ENCODE data around the gene GCNA. TPM values are rescaled to one million over a fixed set of nuclear protein-coding genes. Genes with fewer than 3 reads are reported as not detected.

GCNA gene
- total RNA-seq, 1 experiment from 2014 or later = 2.9 TPM

DNA sequence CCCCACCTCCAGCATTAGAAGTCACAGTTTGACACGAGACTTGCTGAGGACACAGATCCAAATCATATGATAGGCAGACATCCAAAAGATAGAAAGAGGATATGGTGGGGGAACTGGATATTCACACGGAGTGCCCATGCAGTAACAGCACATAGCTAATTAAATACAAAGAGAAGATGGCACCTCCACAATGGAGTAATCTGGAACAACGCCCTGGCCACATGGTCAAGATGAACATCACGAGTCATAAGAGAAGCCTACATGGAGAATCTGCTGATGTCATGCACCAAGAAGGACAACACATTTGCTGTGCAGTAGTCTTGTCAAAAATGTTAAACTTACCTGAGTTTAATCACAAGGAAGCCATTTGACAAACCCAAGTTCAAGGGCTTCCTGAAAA, 79.0 kb downstream of the GCNA start:
- H3K4me1 ChIP-seq (ENCODE audit: insufficient read depth, low read length) = no peaks in the 10 kb centered on the region
- H3K79me2 ChIP-seq (ENCODE audit: low read length) = no peaks in the 10 kb centered on the region
- DNase-seq (no peak), ATAC-seq (no peak)
- no TSS peak for BruUV-seq (replicated peaks)
- H3K4me2 ChIP-seq (ENCODE audit: low read length) = no peak overlapping the region
- no peaks in the 10 kb centered on the region for H3K9me2 ChIP-seq (replicated peaks; ENCODE audit: low read length)
- H2AFZ ChIP-seq (ENCODE audit: low read length) = no peak overlapping the region
- ChIA-PET CTCF (no interaction called here), POLR2A (ENCODE audit: unreplicated experiment) (no interaction called here)
- H3K9ac ChIP-seq (ENCODE audit: low read length) = no peak overlapping the region
- H3K9me3 ChIP-seq (ENCODE audit: low read length) = no peaks in the 10 kb centered on the region
- no peaks in the 10 kb centered on the region for H3K27me3 ChIP-seq (ENCODE audit: low read length)
- H3F3A ChIP-seq (ENCODE audit: low read length, unreplicated experiment) = no peaks in the 10 kb centered on the region
- no peaks in the 10 kb centered on the region for H3K36me3 ChIP-seq (ENCODE audit: low read depth, low read length)
- no peak overlapping the region for H3K27ac ChIP-seq (ENCODE audit: low read length)
- no peaks in the 10 kb centered on the region for H4K20me1 ChIP-seq (ENCODE audit: low read length)
- H3K4me3 ChIP-seq (ENCODE audit: low read length) = no peak overlapping the region
- TF ChIP-seq EZH2phosphoT487 (IDR thresholded peaks at IDR 0.05; ENCODE audit: borderline replicate concordance, low read length) = no peak
- no peak for TF ChIP-seq EZH2 (IDR thresholded peaks at IDR 0.05; ENCODE audit: low read length, unreplicated experiment)
- TF ChIP-seq, protein P1, sequence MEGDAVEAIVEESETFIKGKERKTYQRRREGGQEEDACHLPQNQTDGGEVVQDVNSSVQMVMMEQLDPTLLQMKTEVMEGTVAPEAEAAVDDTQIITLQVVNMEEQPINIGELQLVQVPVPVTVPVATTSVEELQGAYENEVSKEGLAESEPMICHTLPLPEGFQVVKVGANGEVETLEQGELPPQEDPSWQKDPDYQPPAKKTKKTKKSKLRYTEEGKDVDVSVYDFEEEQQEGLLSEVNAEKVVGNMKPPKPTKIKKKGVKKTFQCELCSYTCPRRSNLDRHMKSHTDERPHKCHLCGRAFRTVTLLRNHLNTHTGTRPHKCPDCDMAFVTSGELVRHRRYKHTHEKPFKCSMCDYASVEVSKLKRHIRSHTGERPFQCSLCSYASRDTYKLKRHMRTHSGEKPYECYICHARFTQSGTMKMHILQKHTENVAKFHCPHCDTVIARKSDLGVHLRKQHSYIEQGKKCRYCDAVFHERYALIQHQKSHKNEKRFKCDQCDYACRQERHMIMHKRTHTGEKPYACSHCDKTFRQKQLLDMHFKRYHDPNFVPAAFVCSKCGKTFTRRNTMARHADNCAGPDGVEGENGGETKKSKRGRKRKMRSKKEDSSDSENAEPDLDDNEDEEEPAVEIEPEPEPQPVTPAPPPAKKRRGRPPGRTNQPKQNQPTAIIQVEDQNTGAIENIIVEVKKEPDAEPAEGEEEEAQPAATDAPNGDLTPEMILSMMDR (conservative IDR thresholded peaks at IDR 0.05; ENCODE audit: low read depth, low read length) = no peak
- intact Hi-C loops (cut with micrococcal nuclease) = loop anchor here (10.0 kb wide), 2 partner anchors 72 to 222 kb away; no protein-coding TSS in a partner anchor

DNA sequence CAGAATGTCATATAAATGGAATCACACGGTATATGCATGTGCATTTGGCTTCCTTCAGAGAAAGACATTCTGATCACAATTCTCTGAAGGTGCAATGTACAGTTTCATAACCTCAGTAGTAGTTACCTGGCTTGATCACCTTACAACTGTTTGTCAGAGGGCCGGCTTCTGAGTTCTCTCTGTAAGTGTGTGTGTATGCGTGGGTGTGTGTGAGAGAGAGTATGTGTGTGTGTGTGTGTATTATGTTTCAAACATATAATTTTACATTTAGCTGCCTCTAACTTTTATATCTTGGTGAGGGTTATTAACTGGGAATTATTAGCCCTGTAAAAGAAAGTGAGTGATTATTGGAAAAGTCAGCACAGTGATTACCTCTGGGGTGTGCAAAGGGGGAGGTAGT, 81.1 kb downstream of the GCNA start:
- Histone ChIP-seq H2AFZ (ENCODE audit: low read length) (no peak overlapping the region), H3K27ac (ENCODE audit: low read length) (no peak overlapping the region), H3K4me1 (ENCODE audit: insufficient read depth, low read length) (peaks cover 8% of the 10 kb centered on the region), H3K79me2 (ENCODE audit: low read length) (no peaks in the 10 kb centered on the region), H3K9ac (ENCODE audit: low read length) (no peak overlapping the region), H3K9me3 (ENCODE audit: low read length) (no peaks in the 10 kb centered on the region), H3K4me2 (ENCODE audit: low read length) (no peak overlapping the region), H3K27me3 (ENCODE audit: low read length) (no peaks in the 10 kb centered on the region), H3K36me3 (ENCODE audit: low read depth, low read length) (no peaks in the 10 kb centered on the region), H3K4me3 (ENCODE audit: low read length) (no peak overlapping the region), H4K20me1 (ENCODE audit: low read length) (no peaks in the 10 kb centered on the region), H3K9me2 (replicated peaks; ENCODE audit: low read length) (no peaks in the 10 kb centered on the region), H3F3A (ENCODE audit: low read length, unreplicated experiment) (no peaks in the 10 kb centered on the region)
- no TSS peak for BruUV-seq (replicated peaks)
- intact Hi-C loops (cut with micrococcal nuclease) = loop anchor here (10.0 kb wide), 2 partner anchors 75 to 225 kb away; no protein-coding TSS in a partner anchor
- ATAC-seq (no peak), DNase-seq (no peak)
- CTCF ChIA-PET = no interaction called here
- TF ChIP-seq, protein P1 (conservative IDR thresholded peaks at IDR 0.05; ENCODE audit: low read depth, low read length) = no peak
- TF ChIP-seq EZH2 (IDR thresholded peaks at IDR 0.05; ENCODE audit: low read length, unreplicated experiment) = no peak
- no peak for TF ChIP-seq EZH2phosphoT487 (IDR thresholded peaks at IDR 0.05; ENCODE audit: borderline replicate concordance, low read length)
- POLR2A ChIA-PET (ENCODE audit: unreplicated experiment) = no interaction called here

DNA sequence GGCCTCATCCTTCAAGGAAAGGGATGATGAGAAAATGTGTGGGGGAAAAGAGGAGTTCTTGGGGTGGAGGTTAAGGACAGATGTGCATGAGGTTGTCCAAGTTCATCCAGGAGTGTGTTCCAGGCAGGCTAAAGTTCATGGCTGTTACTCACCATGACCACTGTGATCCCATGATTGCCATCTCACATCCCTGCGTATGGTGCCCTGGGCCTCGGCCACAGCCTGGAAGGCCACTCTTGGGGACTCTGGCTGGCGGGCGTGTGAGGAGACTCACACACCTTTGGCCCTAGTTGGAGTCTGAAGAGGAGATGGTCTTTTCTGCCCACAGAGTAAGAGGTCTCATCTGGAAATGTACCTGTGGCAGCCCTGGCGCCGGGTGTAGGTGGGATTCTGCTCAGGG, 81.7 kb downstream of the GCNA start:
- H3K9ac ChIP-seq (ENCODE audit: low read length) = no peak overlapping the region
- no peaks in the 10 kb centered on the region for H3K79me2 ChIP-seq (ENCODE audit: low read length)
- no peaks in the 10 kb centered on the region for H3F3A ChIP-seq (ENCODE audit: low read length, unreplicated experiment)
- H3K9me2 ChIP-seq (replicated peaks; ENCODE audit: low read length) = no peaks in the 10 kb centered on the region
- ChIA-PET CTCF (no interaction called here), POLR2A (ENCODE audit: unreplicated experiment) (no interaction called here)
- intact Hi-C loops (cut with micrococcal nuclease) = loop anchor here (10.0 kb wide), 2 partner anchors 75 to 225 kb away; no protein-coding TSS in a partner anchor
- no peak overlapping the region for H3K4me3 ChIP-seq (ENCODE audit: low read length)
- no TSS peak for BruUV-seq (replicated peaks)
- H3K4me1 ChIP-seq (ENCODE audit: insufficient read depth, low read length) = peaks cover 8% of the 10 kb centered on the region
- H4K20me1 ChIP-seq (ENCODE audit: low read length) = no peaks in the 10 kb centered on the region
- H3K36me3 ChIP-seq (ENCODE audit: low read depth, low read length) = no peaks in the 10 kb centered on the region
- DNase-seq (no peak), ATAC-seq (no peak)
- no peak overlapping the region for H2AFZ ChIP-seq (ENCODE audit: low read length)
- TF ChIP-seq, protein P1 (conservative IDR thresholded peaks at IDR 0.05; ENCODE audit: low read depth, low read length) = no peak
- TF ChIP-seq EZH2 (IDR thresholded peaks at IDR 0.05; ENCODE audit: low read length, unreplicated experiment) = no peak
- no peak for TF ChIP-seq EZH2phosphoT487 (IDR thresholded peaks at IDR 0.05; ENCODE audit: borderline replicate concordance, low read length)
- no peak overlapping the region for H3K27ac ChIP-seq (ENCODE audit: low read length)
- no peaks in the 10 kb centered on the region for H3K27me3 ChIP-seq (ENCODE audit: low read length)
- H3K4me2 ChIP-seq (ENCODE audit: low read length) = no peak overlapping the region
- no peaks in the 10 kb centered on the region for H3K9me3 ChIP-seq (ENCODE audit: low read length)

All from PC-3 (cell line).